ENCODE results near the gene TAGLN3. TPM values are rescaled to one million over a fixed set of nuclear protein-coding genes. Genes with fewer than 3 reads are reported as not detected.

TAGLN3 gene
- total RNA-seq, 1 experiment from 2014 or later, result not detected

DNA sequence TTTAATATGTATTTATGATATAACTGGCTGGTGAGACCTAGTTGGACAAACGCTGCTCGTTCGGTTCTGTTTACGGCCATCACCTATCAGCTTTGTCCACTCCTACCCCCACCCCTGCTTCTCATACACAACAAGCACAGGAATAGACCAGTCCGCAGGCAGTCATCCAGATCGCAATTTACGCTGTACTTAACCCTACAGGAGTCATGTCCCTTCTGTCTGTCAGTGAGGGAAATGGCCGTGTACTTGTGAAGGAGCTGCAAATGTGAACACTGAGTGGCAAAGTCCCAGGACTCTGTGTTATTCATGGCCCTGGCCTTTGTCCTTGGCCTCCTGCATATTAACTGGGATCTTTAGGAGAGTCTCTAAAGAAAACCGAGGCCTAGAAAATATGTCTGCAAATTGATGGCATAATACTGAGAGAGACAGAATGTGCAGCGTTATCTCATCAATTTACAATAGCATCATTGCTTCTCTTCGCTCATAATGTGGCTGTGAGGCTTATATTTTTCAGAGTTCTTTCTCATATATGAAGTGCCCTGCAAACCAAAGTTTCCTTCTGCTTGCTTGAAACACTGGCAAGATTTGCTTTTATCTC, 27.1 kb upstream of the TAGLN3 start:
- CTCF ChIA-PET, result interaction anchor here (0.6 kb wide), 1 partner anchor 142 kb away, joined by 4 read pairs; no protein-coding TSS in a partner anchor
- peaks cover 13% of the 10 kb centered on the region; the same call in 1 of the 2 replicates for H3K27me3 ChIP-seq (ENCODE audit: control insufficient read depth, insufficient read depth, low read length)
- intact Hi-C loops (cut with micrococcal nuclease; ENCODE audit: unreplicated experiment) (no loop called here), in situ Hi-C loops (cut with HindIII; ENCODE audit: low pct_unique_long_range_greater_than_20kb, low sequenced_read_pairs) (no loop called here)
- DNase-seq (ENCODE audit: low read depth, low spot score), result no peak
- POLR2A ChIA-PET, result no interaction called here
- TF ChIP-seq SIN3A (IDR thresholded peaks at IDR 0.05; ENCODE audit: borderline replicate concordance, insufficient read depth, low read depth, low read length), result no peak
- TF ChIP-seq CTCF (IDR thresholded peaks at IDR 0.05), result no peak
- no peaks in the 10 kb centered on the region for H3K9me3 ChIP-seq (ENCODE audit: control insufficient read depth, insufficient read depth, low read depth, low read length)
- H3K4me3 ChIP-seq (ENCODE audit: low read depth in 2 of 2, low read length in 2 of 2), result no peak overlapping the region
- BruUV-seq (replicated peaks), result no TSS peak
- H3K27ac ChIP-seq (ENCODE audit: low read length), result no peak overlapping the region
- no peaks in the 10 kb centered on the region for H3K36me3 ChIP-seq (ENCODE audit: control insufficient read depth, insufficient read depth, low read length)
- ATAC-seq, result no peak
- no peaks in the 10 kb centered on the region for H3K4me1 ChIP-seq (ENCODE audit: control insufficient read depth, insufficient read depth, low read length)

DNA sequence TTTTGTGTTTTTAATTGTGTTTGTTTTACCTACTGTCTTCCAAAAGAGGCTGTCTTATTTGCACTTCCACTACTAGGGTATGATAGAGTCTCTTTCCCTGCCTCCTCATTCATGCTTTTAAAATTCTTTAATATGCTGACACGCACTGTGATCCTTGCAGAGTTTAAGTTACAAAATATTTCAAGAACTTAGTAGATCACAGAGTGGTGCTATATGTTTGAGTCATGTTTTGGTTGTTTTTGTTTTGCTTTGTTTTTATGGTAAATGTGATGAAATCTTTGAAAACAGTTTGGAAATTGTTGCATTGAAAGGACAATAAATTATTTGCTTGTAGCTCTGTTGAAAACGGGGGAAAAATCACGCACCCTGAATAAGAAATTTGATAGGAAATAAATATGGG, 25.8 kb upstream of the TAGLN3 start:
- Histone ChIP-seq H3K4me1 (ENCODE audit: control insufficient read depth, insufficient read depth, low read length) (no peaks in the 10 kb centered on the region), H3K36me3 (ENCODE audit: control insufficient read depth, insufficient read depth, low read length) (no peaks in the 10 kb centered on the region), H3K27me3 (ENCODE audit: control insufficient read depth, insufficient read depth, low read length) (peaks cover 13% of the 10 kb centered on the region; the same call in 1 of the 2 replicates), H3K9me3 (ENCODE audit: control insufficient read depth, insufficient read depth, low read depth, low read length) (no peaks in the 10 kb centered on the region), H3K4me3 (ENCODE audit: low read depth in 2 of 2, low read length in 2 of 2) (no peak overlapping the region), H3K27ac (ENCODE audit: low read length) (no peak overlapping the region)
- ChIA-PET POLR2A (no interaction called here), CTCF (no interaction called here)
- TF ChIP-seq POLR2AphosphoS5 (IDR thresholded peaks at IDR 0.05; ENCODE audit: low read depth, low read length) (no peak), SIN3A (IDR thresholded peaks at IDR 0.05; ENCODE audit: borderline replicate concordance, insufficient read depth, low read depth, low read length) (no peak), TCF7L2 (IDR thresholded peaks at IDR 0.05; ENCODE audit: low read depth, low read length) (no peak), CTCF (IDR thresholded peaks at IDR 0.05) (no peak), REST (IDR thresholded peaks at IDR 0.05; ENCODE audit: insufficient read depth in 1 of 2, low read depth in 2 of 2, low read length in 1 of 2) (no peak)
- in situ Hi-C loops (cut with HindIII; ENCODE audit: low pct_unique_long_range_greater_than_20kb, low sequenced_read_pairs), result no loop called here
- no peak for DNase-seq (ENCODE audit: low read depth, low spot score)
- ATAC-seq, result no peak
- no TSS peak for BruUV-seq (replicated peaks)
- intact Hi-C loops (cut with micrococcal nuclease; ENCODE audit: unreplicated experiment), result no loop called here
